Uterus (tissue), 2 donors: ENCODE results near the gene ZMAT3.

Source experiments
- CTCF ChIP-seq, 4 experiments: fragments of 200-600 bp in 2 of 4; fragments of 450-650 bp in 2 of 4; sonication (generic) in 2 of 4; IDR thresholded peaks; one replicate each; pipeline ENCODE4 v1.5.1; 2016 to 2019; ENCODE audit warnings: antibody characterized with exemption in 4 of 4, mild to moderate bottlenecking in 2 of 4, moderate library complexity in 1 of 4
- POLR2A ChIP-seq, 2 donors: fragments of 450-650 bp; IDR thresholded peaks; one replicate each; pipeline ENCODE4 v1.6.1; 2016; ENCODE audit warnings: antibody characterized with exemption in 2 of 2, mild to moderate bottlenecking in 1 of 2, moderate library complexity in 1 of 2

- no peak for TF ChIP-seq POLR2A (IDR thresholded peaks at IDR 0.05)
- TF ChIP-seq CTCF (IDR thresholded peaks at IDR 0.05) = peak in 1 of 4 experiments; percentile 8
Observed at GRCh38 chr3:179068779-179069530, 2.7 kb downstream of the ZMAT3 start.
